DND-41 (cell line): ENCODE results near the gene KCNN3.

Experiments used
- CTCF ChIP-seq: IDR thresholded peaks from 2 replicates; pipeline ENCODE4 v1.5.1; 2012; ENCODE audit warnings: borderline replicate concordance, low read length, moderate library complexity, mild to moderate bottlenecking; ENCODE audit not compliant: poor library complexity, severe bottlenecking; ENCODE audit errors: extremely low read depth
- EZH2 ChIP-seq: IDR thresholded peaks from 3 replicates; pipeline ENCODE4 v1.6.1; 2012; ENCODE audit warnings: borderline replicate concordance, low read depth, mild to moderate bottlenecking, moderate library complexity, low read length, inconsistent platforms; ENCODE audit not compliant: severe bottlenecking

GRCh38 chr1:154747740-154748404 is 122.2 kb downstream of the KCNN3 start:
- TF ChIP-seq CTCF (no peak), EZH2 (peak; percentile 55)
